Neural cell (in vitro differentiated cells): ENCODE data around the gene RERE.

Source experiments
- CTCF ChIP-seq: fragments of 450-650 bp; IDR thresholded peaks from 2 replicates; pipeline ENCODE4 v1.5.1; 2014; ENCODE audit warnings: antibody characterized with exemption, mild to moderate bottlenecking, moderate library complexity; ENCODE audit not compliant: poor library complexity, severe bottlenecking
- EZH2 ChIP-seq: fragments of 200-600, 300-800 bp; shearing (Covaris generic), sonication (generic); IDR thresholded peaks from 2 replicates; pipeline ENCODE4 v1.6.1; 2014; ENCODE audit warnings: antibody characterized with exemption, low read length, borderline replicate concordance, mild to moderate bottlenecking; ENCODE audit not compliant: insufficient read depth, poor library complexity, severe bottlenecking
- POLR2AphosphoS5 ChIP-seq: IDR thresholded peaks from 2 replicates; pipeline ENCODE4 v1.6.1; 2012
- TF ChIP-seq, protein P1 (sequence below): IDR thresholded peaks from 2 replicates; pipeline ENCODE4 v1.6.1; 2012; ENCODE audit warnings: borderline replicate concordance

DNA sequence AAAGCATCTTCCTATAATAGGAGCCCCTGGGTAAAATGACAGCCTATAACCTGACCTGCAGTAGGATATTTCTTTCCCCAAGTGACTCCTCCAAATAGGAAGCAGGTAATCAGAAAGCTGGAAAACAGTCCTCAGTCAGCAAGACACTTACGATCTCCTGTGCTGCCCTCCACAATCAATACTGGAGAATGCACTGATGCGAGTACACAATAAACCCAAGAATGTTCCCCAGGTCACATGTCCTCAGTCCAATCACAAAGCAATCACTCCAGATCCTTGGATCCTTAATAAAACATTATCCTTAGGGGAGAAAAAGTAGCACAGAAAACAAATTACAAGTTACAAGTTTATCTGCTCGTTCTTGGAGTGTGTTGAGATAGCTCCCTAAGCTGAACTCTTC, 266.4 kb downstream of the RERE start:
- no peak for TF ChIP-seq POLR2AphosphoS5
- TF ChIP-seq CTCF, result no peak
- TF ChIP-seq, protein P1, sequence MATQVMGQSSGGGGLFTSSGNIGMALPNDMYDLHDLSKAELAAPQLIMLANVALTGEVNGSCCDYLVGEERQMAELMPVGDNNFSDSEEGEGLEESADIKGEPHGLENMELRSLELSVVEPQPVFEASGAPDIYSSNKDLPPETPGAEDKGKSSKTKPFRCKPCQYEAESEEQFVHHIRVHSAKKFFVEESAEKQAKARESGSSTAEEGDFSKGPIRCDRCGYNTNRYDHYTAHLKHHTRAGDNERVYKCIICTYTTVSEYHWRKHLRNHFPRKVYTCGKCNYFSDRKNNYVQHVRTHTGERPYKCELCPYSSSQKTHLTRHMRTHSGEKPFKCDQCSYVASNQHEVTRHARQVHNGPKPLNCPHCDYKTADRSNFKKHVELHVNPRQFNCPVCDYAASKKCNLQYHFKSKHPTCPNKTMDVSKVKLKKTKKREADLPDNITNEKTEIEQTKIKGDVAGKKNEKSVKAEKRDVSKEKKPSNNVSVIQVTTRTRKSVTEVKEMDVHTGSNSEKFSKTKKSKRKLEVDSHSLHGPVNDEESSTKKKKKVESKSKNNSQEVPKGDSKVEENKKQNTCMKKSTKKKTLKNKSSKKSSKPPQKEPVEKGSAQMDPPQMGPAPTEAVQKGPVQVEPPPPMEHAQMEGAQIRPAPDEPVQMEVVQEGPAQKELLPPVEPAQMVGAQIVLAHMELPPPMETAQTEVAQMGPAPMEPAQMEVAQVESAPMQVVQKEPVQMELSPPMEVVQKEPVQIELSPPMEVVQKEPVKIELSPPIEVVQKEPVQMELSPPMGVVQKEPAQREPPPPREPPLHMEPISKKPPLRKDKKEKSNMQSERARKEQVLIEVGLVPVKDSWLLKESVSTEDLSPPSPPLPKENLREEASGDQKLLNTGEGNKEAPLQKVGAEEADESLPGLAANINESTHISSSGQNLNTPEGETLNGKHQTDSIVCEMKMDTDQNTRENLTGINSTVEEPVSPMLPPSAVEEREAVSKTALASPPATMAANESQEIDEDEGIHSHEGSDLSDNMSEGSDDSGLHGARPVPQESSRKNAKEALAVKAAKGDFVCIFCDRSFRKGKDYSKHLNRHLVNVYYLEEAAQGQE, result no peak
- no peak for TF ChIP-seq EZH2
